GM21576 (cell line): ENCODE measurements around the gene DNAAF2.
A peak's percentile ranks its signal among the peaks of the same experiment; 100 is the strongest.
"Not testable (repeated sequence)": the region's sequence is repeated elsewhere in the genome, so short reads cannot be mapped to it uniquely, and the experiment has no call there.

Source experiments
- ATAC-seq: cut with Tn5 transposase; IDR thresholded peaks from one replicate; pipeline ENCODE4 v1.9.1; 2021; ENCODE audit warnings: mild to moderate bottlenecking, moderate library complexity; ENCODE audit not compliant: unreplicated experiment

The DNAAF2 gene

GRCh38 chr14:49585803-49586672, 49.0 kb downstream of the DNAAF2 start, which contains the start of gene RPS29:
Gene RPS29, minus strand, starts transcription at chr14:49586380. Its CDS starts 34 bp downstream, at chr14:49586346.
- peak; percentile 90 for ATAC-seq

DNA sequence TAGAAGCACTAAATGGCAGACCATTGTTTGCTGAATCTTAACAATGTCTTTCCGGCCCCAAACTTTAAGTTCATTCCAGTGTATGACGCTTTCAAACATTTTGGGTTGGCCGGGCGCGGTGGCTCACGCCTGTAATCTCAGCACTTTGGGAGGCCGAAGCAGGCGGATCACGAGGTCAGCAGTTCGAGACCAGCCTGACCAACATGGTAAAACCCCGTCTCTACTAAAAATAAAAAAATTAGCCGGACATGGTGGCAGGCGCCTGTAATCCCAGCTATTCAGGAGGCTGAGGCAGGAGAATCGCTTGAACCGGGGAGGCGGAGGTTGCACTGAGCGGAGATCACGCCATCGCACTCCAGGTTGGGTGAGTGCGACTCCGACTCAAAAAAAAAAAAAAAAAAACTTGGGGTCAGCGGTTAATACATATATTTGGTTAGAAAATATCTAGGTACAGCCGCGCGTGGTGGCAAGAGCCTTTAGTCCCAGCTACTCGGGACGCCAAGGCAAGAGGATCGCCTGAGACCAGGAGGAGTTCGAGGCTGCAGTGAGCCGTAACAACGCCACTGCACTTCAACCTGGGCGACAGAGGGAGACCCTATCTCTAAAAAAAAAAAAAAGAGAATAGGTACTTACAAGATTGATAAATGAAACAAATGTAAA, 49.9 kb downstream of the DNAAF2 start:
- not testable (repeated sequence) for ATAC-seq

GRCh38 chr14:49584058-49584457, 51.0 kb downstream of the DNAAF2 start:
- ATAC-seq = no peak

DNA sequence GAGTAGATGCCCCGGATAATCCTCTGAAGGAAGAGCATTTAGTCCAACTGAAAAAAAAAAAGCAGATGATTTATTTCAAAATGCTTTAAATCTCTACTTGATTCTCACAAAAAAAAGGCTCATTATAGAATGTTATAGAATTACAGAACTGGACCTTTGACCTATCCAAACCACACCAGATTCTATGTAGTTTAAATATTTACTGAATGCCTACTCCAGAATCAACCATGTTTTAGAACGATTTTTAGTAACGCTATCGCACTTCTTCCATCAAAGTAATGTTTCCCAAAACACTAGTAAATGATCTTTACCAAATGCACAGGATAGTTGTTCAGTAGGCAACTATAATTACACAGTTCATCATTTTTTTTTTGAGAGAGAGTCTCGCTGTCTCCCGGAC, 51.4 kb downstream of the DNAAF2 start:
- ATAC-seq = no peak

DNA sequence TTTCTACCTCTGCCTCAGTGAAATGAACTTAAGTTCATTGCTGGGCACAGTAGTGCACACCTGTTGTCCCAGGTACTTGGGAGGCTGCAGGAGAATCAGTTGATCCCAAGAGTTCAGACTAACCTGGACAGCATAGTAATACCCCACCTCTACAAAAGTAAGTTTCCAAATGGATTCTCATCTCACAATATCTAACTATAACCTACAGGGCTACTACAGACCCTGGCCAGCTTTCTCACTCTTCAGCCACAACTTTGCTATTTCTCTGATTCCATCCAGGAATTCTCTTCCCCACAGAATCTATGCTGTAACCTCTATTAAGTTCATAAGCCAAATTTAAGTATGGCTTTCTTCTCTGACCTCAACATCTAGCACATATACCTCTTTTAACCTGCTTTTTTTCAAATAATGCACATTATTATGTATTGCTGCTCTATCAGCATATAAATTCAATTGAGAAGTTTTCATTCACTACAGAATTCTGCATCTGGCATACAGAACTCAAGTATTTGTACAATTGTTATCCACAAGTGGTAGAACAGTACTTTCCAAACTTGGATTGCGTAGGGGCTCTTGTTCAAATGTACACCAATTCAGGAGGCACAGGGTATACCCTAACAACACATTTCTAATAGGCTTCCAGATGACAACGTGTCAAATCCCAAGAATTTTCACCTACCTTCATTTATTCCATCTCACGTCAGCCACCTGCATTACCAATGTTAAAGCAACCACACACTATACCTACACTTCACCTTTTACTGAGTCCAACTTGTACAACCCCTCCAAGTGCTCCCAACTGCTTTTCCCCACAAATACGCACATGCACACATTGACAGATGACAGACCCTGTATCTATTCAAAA, 52.7 kb downstream of the DNAAF2 start:
- no peak for ATAC-seq

DNA sequence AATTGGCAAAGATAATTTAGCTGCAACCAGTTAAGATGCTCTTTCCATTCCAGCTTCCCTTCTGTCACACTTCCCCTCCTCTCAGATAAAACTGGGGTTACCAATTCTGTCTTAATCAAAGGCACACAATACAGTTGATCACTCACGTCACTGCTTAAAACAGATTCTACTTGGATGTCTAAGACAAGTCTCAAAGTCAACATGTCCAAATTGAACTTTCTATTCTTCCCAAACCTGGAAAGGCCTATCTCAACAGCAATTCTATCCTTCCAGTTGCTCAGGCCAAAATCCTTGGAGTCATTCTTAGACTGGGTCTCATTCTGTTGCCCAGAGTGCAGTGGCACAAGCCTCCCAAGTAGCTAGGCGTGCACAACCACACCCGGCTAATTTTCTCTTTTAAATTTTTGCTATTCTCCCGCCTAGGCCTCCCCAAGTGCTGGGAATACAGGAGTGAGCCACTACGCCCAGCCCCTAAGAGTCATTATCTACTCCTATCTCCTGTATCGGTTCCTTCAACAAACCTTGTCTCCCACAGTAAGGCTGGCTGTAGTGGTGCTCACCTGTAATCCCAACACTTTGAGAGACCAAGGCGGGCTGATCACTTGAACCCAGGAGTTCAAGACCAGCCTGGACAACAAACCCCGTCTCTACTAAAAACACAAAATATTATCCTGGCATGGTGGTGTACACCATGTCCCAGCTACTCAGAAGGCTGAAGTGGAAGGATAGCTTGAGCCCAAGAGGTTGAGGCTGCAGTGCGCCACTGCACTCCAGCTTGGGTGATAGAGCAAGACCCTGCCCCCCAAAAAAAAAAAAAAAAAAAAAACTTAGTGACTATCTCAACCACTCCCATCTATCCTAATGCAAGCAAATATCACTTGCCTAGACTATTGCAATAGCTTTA, 53.6 kb downstream of the DNAAF2 start:
- no peak for ATAC-seq

DNA sequence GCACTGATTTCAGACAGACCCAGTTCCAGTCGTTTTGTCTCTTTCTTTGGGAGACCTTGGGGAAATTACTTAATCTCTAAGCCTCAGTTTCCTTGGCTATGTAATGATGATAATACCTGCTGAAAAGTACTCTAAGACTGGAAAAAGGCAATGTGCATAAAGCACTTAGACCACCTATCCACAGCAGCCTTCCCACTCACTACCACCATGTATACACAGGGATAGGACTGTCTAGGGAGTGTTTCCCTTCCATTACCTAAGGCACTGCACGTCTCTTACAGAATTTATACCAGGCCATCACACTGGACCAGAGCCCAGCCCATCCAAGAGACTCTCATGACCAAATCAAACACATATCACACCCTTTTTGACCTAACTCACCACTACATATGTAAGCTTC, 55.2 kb downstream of the DNAAF2 start:
- no peak for ATAC-seq

DNA sequence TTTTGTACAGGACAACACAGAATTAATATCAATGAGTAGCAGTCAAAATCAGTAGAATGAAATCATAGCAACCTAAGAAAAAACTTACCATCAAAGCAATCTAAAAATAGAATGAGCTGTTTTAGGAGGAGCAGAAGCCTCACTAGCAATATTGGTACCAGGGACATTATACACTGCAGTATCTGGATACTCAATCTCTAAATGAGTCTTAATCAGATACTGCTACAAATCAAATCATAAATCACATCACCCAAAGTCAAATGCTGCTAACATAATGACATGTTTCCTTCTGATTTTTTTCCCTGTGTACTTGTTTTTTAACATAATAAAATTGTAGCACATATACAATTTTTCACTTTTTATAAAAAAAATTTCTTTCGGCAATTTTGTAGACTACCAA, 56.9 kb downstream of the DNAAF2 start:
- no peak for ATAC-seq
